SK-N-SH treated with all-trans-retinoic acid at 6 μM for 48 hours (cell line): ENCODE measurements around the gene IRX2.

Experiments used
- ATAC-seq: fragments of 200-7000 bp; cut with Tn5 transposase; 3 replicates; pipeline ENCODE4 v1.9.1; 2020; ENCODE audit warnings: mild to moderate bottlenecking, moderate library complexity
- ARNTL ChIP-seq: fragments of 450-650 bp; formaldehyde crosslinking; IDR thresholded peaks from 2 replicates; pipeline ENCODE4 v1.5.0; 2020; ENCODE audit warnings: low read depth, mild to moderate bottlenecking, moderate library complexity, borderline replicate concordance
- BACH2 ChIP-seq: fragments of 250-450 bp; sonication (Bioruptor Pico); IDR thresholded peaks from 2 replicates; pipeline ENCODE4 v1.9.0; 2021; ENCODE audit warnings: mild to moderate bottlenecking, borderline replicate concordance
- CREB5 ChIP-seq: fragments of 250-450 bp; sonication (Bioruptor Pico); IDR thresholded peaks from 2 replicates; pipeline ENCODE4 v1.5.1; 2020; ENCODE audit warnings: low read depth, mild to moderate bottlenecking, moderate library complexity
- CSDC2 ChIP-seq: fragments of 250-450 bp; sonication (Bioruptor Pico); IDR thresholded peaks from 2 replicates; pipeline ENCODE4 v1.5.0; 2020; ENCODE audit warnings: mild to moderate bottlenecking, moderate library complexity
- CSRNP3 ChIP-seq: fragments of 250-450 bp; sonication (Bioruptor Pico); IDR thresholded peaks from 2 replicates; pipeline ENCODE4 v1.5.1; 2021; ENCODE audit warnings: mild to moderate bottlenecking, moderate library complexity
- ESRRG ChIP-seq: fragments of 250-450 bp; sonication (Bioruptor Pico); IDR thresholded peaks from 2 replicates; pipeline ENCODE4 v1.6.1; 2021; ENCODE audit warnings: mild to moderate bottlenecking
- GLIS3 ChIP-seq: fragments of 250-450 bp; sonication (Bioruptor Pico); IDR thresholded peaks from 2 replicates; pipeline ENCODE4 v1.5.0; 2020; ENCODE audit warnings: mild to moderate bottlenecking, moderate library complexity
- ISL1 ChIP-seq: fragments of 250-450 bp; sonication (Bioruptor Pico); IDR thresholded peaks from 2 replicates; pipeline ENCODE4 v2.1.2; 2022; ENCODE audit warnings: mild to moderate bottlenecking, moderate library complexity
- OSR1 ChIP-seq: fragments of 250-450 bp; sonication (Bioruptor Pico); IDR thresholded peaks from 2 replicates; pipeline ENCODE4 v1.8.0; 2022; ENCODE audit warnings: moderate library complexity, mild to moderate bottlenecking, inconsistent platforms
- PATZ1 ChIP-seq: fragments of 250-450 bp; sonication (Bioruptor Pico); IDR thresholded peaks from 2 replicates; pipeline ENCODE4 v1.8.0; 2020; ENCODE audit warnings: mild to moderate bottlenecking, moderate library complexity, borderline replicate concordance
- POU6F1 ChIP-seq: fragments of 250-450 bp; sonication (Bioruptor Pico); IDR thresholded peaks from 2 replicates; pipeline ENCODE4 v1.8.0; 2021; ENCODE audit warnings: low read depth, mild to moderate bottlenecking, moderate library complexity, borderline replicate concordance
- PPARA ChIP-seq: fragments of 250-450 bp; sonication (Bioruptor Pico); IDR thresholded peaks from 2 replicates; pipeline ENCODE4 v1.5.0; 2020; ENCODE audit warnings: mild to moderate bottlenecking, borderline replicate concordance
- RARB ChIP-seq: fragments of 250-450 bp; sonication (Bioruptor Pico); IDR thresholded peaks from 2 replicates; pipeline ENCODE4 v1.8.0; 2021; ENCODE audit warnings: mild to moderate bottlenecking, moderate library complexity
- SNAI2 ChIP-seq: fragments of 250-450 bp; sonication (Bioruptor Pico); IDR thresholded peaks from 2 replicates; pipeline ENCODE4 v1.5.0; 2020; ENCODE audit warnings: mild to moderate bottlenecking, moderate library complexity
- TCF4 ChIP-seq: fragments of 250-450 bp; sonication (Bioruptor Pico); IDR thresholded peaks from 2 replicates; pipeline ENCODE4 v1.8.0; 2021; ENCODE audit warnings: mild to moderate bottlenecking, moderate library complexity, borderline replicate concordance
- TOX ChIP-seq: fragments of 250-450 bp; sonication (Bioruptor Pico); IDR thresholded peaks from 2 replicates; pipeline ENCODE4 v1.8.0; 2021; ENCODE audit warnings: mild to moderate bottlenecking, moderate library complexity, borderline replicate concordance
- TSHZ2 ChIP-seq: fragments of 250-450 bp; sonication (Bioruptor Pico); IDR thresholded peaks from 2 replicates; pipeline ENCODE4 v1.5.0; 2020; ENCODE audit warnings: mild to moderate bottlenecking, moderate library complexity
- ZC3H10 ChIP-seq: fragments of 250-450 bp; sonication (Bioruptor Pico); IDR thresholded peaks from 2 replicates; pipeline ENCODE4 v1.5.1; 2021; ENCODE audit warnings: mild to moderate bottlenecking, moderate library complexity
- ZFP3 ChIP-seq: fragments of 250-450 bp; sonication (Bioruptor Pico); IDR thresholded peaks from 2 replicates; pipeline ENCODE4 v1.5.0; 2020; ENCODE audit warnings: mild to moderate bottlenecking, moderate library complexity
- ZFP30 ChIP-seq: fragments of 450-650 bp; formaldehyde crosslinking; IDR thresholded peaks from 2 replicates; pipeline ENCODE4 v1.5.0; 2022; ENCODE audit warnings: mild to moderate bottlenecking, moderate library complexity
- ZNF70 ChIP-seq: fragments of 450-650 bp; formaldehyde crosslinking; IDR thresholded peaks from 2 replicates; pipeline ENCODE4 v1.5.0; 2020; ENCODE audit warnings: mild to moderate bottlenecking, moderate library complexity
- ZNF8 ChIP-seq: fragments of 450-650 bp; formaldehyde crosslinking; IDR thresholded peaks from 2 replicates; pipeline ENCODE4 v1.5.0; 2020; ENCODE audit warnings: mild to moderate bottlenecking, moderate library complexity

IRX2 gene

GRCh38 chr5:2725980-2726765 lies 25.3 kb downstream of the IRX2 start:
- no peak for ATAC-seq

GRCh38 chr5:2724831-2725230 lies 26.6 kb downstream of the IRX2 start:
- no peak for ATAC-seq
- no peak for TF ChIP-seq SNAI2 (CRISPR knock-in tag)
- TF ChIP-seq POU6F1 (CRISPR knock-in tag): no peak
- no peak for TF ChIP-seq ISL1 (CRISPR knock-in tag)
- no peak for TF ChIP-seq GLIS3
- no peak for TF ChIP-seq ZC3H10
- TF ChIP-seq ZFP3: no peak
- no peak for TF ChIP-seq ZFP30
- no peak for TF ChIP-seq CSRNP3 (CRISPR knock-in tag)
- TF ChIP-seq OSR1 (CRISPR knock-in tag): no peak
- TF ChIP-seq PATZ1 (CRISPR knock-in tag): no peak

More at GRCh38 chr5:2725980-2726765, 25.3 kb downstream of the IRX2 start:
- TF ChIP-seq ZC3H10 (no peak), TCF4 (no peak), ZNF8 (CRISPR knock-in tag) (no peak), PPARA (no peak), GLIS3 (no peak), TOX (CRISPR knock-in tag) (no peak), RARB (CRISPR knock-in tag) (no peak), ZFP30 (no peak), ESRRG (CRISPR knock-in tag) (no peak), POU6F1 (CRISPR knock-in tag) (no peak), BACH2 (CRISPR knock-in tag) (no peak), CREB5 (CRISPR knock-in tag) (no peak), SNAI2 (CRISPR knock-in tag) (no peak), ISL1 (CRISPR knock-in tag) (no peak), ZFP3 (no peak), ZNF70 (CRISPR knock-in tag) (no peak)

- no peak for ATAC-seq
- TF ChIP-seq POU6F1 (CRISPR knock-in tag) (no peak), ESRRG (CRISPR knock-in tag) (no peak), CSDC2 (CRISPR knock-in tag) (no peak), CSRNP3 (CRISPR knock-in tag) (no peak), ZFP3 (no peak), ARNTL (CRISPR knock-in tag) (no peak), ZC3H10 (no peak), BACH2 (CRISPR knock-in tag) (no peak), ZNF8 (CRISPR knock-in tag) (no peak), GLIS3 (no peak), TCF4 (no peak), OSR1 (CRISPR knock-in tag) (no peak), TSHZ2 (CRISPR knock-in tag) (no peak)
These were observed 27.4 kb downstream of the IRX2 start for GRCh38 chr5:2724031-2724581.
